Measurements from ENCODE around the gene STARD8.
"Not testable (repeated sequence)": the region's sequence is repeated elsewhere in the genome, so short reads cannot be mapped to it uniquely, and the experiment has no call there.

Gene STARD8, protein sequence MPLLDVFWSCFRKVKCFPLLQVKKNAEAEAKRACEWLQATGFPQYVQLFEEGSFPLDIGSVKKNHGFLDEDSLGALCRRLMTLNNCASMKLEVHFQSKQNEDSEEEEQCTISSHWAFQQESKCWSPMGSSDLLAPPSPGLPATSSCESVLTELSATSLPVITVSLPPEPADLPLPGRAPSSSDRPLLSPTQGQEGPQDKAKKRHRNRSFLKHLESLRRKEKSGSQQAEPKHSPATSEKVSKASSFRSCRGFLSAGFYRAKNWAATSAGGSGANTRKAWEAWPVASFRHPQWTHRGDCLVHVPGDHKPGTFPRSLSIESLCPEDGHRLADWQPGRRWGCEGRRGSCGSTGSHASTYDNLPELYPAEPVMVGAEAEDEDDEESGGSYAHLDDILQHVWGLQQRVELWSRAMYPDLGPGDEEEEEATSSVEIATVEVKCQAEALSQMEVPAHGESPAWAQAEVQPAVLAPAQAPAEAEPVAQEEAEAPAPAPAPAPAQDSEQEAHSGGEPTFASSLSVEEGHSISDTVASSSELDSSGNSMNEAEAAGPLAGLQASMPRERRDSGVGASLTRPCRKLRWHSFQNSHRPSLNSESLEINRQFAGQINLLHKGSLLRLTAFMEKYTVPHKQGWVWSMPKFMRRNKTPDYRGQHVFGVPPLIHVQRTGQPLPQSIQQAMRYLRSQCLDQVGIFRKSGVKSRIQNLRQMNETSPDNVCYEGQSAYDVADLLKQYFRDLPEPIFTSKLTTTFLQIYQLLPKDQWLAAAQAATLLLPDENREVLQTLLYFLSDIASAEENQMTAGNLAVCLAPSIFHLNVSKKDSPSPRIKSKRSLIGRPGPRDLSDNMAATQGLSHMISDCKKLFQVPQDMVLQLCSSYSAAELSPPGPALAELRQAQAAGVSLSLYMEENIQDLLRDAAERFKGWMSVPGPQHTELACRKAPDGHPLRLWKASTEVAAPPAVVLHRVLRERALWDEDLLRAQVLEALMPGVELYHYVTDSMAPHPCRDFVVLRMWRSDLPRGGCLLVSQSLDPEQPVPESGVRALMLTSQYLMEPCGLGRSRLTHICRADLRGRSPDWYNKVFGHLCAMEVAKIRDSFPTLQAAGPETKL

DNA sequence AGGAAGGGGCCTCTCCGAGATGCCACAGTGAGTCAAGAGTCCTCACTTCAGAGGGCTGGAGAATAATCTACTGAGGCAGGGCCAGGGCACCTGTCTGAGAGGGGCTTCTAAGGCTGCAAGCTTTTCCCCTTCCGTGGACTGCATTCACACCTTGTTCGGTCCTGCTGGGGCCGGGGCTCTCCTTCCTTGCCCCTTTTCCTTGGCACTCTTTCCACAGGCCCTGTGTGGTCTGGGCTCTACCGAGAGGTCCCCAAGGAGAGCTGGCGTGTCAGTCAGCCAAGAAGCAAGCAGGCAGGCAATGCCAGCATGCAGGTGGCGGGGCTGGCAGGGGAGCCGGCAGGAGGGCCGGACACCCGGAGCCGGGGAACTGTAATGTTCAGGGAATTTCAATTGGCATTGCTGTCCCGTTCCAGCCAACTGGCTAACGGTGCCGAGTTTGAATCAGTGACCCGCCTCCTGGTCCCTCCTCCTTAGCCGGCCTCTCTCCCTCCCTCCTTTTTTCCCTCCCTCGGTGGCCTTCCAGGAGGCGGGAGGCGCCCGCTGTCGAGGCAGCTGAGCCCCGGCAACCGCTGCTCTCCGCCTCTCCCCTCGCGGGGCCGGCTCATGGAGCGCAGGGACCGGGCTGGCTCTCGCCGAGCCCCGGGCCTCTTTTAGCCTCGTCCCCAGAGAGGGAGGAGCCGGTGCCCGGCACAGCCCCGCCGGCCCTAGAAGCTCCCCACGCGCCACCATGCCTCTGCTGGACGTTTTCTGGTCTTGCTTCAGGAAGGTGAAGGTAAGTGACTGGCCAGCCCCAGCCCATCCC is at the start of gene STARD8:
TSS of gene STARD8 (plus strand) at position 511 of the 802 bp plus-strand sequence. CDS start at position 728, 217 bp downstream.
- DNase-seq (ENCODE audit: low read depth in 3 of 3): no peak

DNA sequence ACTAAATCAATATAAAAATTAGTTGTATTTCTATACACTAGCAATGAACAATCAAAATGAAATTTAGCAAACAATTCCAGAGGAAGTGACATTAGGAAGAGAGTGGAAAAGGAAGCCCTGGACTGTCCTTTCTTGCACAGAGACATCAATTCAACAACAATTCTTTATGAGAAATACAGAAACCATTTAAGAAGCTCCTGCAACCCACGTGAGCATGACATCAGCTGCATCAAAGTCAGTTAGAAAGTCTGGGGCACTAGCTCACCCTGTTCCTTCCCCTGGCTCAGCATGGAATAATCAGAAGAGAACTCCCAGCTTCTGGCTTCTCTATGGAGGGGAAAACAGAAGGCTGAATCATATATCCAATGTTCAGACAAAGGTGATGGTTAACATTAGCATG is 48.6 kb upstream of the STARD8 start:
- no peak for DNase-seq (ENCODE audit: low read depth in 3 of 3)

DNA sequence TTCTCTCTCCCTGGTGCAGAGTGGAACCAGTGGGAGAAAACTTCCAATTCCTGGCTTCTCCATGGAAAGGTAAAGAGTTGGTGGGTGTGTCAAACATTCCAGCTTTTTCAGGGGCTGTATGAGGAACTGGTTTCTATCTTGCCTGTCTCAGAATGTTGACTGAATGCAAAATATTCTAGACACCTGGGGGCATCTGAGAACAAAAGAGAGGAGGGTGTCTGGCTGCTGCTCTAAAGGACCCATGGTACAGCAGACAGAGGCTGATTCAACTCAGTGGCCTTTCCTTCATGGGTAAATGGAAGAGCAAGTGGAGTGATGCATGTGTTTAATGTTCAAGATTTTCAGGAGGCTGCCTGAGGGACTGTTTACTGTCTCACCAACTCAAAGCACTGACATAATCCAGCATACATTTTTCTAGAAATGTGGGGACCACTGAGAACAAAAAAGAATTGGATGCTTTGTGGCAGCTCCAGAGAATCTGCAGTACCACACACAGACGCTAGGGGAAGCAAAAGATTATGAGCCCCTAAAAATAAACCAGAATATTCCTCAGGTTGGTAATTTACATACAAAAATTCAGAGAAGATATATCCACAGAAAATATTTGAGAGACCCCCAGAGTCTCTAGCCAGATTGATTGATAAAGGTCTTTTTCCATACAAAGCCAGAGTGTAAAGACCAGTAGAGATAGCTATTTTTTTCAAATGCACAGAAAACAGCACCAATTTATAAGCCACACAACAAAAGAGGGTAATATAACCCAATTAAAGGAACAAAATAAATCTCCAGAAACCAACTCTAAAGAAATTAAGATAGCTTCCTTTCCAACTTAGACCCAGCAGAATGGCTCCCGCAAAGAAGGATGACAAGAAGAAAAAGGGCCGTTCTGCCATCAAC is 48.0 kb upstream of the STARD8 start:
- peak in 1 of 3 donors; percentile 6 for DNase-seq (ENCODE audit: low read depth in 3 of 3)

DNA sequence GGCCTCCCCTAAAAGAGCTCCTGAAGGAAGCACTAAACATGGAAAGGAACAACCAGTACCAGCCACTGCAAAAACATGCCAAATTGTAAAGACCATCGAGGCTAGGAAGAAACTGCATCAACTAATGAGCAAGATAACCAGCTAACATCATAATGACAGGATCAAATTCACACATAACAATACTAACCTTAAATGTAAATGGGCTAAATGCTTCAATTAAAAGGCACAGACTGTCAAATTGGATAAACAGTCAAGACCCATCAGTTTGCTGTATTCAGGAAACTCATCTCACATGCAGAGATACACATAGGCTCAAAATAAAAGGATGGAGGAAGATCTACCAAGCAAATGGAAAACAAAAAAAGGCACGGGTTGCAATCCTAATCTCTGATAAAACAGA is 43.2 kb upstream of the STARD8 start:
- not testable (repeated sequence) for DNase-seq (ENCODE audit: low read depth in 3 of 3)

DNA sequence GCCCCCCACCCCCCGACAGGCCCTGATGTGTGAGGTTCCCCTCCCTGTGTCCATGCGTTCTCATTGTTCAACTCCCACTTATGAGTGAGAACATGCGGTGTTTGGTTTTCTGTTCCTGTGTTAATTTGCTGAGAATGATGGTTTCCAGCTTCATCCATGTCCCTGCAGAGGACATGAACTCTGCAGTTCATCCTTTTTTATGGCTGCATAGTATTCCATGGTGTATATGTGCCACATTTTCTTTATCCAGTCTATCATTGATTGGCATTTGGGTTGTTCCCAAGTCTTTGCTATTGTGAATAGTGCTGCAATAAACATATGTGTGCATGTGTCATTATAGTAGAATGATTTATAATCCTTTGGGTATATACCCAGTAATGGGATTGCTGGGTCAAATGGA is 32.7 kb upstream of the STARD8 start:
- not testable (repeated sequence) for DNase-seq (ENCODE audit: low read depth in 3 of 3)

DNA sequence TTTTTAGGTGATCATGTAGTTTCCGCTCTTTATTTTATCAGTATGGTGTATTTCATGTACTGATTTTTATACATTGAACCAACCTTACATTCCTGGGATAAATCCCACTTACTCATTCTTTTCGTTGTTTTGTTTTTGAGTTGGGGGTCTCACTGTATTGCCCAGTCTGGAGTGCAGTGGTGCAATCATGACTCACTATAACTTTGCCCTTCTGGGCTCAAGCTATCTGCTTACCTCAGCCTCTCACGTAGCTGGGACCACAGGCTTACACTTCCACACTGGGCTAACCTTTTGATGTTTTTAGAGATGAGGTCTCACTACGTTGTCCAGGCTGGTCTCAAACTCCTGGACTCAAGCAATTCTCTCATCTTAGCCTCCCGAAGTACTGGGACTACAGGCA is 19.5 kb upstream of the STARD8 start:
- no peak for DNase-seq (ENCODE audit: low read depth in 3 of 3)

DNA sequence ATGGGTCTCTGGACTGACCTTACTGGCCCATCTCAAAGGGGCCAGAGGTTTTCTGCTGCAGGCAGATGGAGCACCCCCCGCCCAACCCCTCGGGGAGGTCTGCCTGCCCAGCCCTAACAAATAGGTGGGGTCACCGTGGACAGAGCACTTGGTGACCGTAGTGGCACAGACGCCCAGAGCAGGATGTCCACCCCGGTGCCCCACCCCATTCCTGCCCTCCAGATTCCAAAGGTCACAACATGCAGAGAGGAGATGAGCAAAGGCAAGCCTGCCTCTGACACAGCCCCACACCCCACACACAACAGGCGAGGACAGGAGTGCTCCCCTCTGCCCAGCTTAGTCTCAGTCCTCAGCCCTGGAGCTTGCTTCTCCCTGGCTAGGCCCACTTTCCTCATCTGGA is 17.5 kb upstream of the STARD8 start:
- DNase-seq (ENCODE audit: low read depth in 3 of 3): not testable (repeated sequence)

DNA sequence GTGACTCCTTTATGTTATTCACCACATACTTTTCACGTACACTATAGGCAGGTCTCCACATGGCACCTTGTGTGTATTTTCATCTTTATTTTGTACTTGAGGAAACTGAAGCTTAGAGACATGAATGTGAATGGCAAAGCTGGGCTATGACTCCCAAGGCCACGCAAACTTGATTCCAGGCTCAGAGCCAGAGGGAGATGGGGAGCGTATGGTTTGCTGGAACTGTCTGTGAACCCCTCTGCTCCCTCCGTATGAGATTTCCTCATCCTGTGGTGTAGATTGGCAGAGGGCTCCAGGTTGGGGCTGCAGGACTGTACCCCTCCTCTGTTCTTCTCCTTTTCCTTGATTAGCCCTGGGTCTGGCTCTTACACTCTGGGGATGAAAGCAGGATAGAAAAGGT is 16.1 kb upstream of the STARD8 start:
- DNase-seq (ENCODE audit: low read depth in 3 of 3): no peak

DNA sequence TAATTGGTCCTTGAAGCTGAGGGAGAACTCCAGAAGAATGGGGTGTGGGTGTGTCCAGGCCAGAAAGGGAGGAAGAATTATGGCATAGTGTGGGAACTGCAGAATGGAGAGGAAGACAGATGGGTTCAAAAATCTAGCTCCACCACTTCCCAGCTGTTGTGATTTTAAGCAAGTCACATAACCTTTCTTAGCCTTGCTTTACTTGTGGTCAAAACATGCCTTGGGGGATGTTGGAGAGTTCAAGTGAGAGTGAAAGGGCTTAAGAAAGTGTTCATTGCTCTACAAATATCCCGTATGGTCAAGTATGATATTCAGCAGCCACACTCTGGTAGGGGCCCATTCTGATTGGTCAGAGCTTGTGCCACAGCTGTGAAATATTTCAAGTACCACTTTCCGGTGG is 15.0 kb upstream of the STARD8 start:
- DNase-seq (ENCODE audit: low read depth in 3 of 3): no peak

DNA sequence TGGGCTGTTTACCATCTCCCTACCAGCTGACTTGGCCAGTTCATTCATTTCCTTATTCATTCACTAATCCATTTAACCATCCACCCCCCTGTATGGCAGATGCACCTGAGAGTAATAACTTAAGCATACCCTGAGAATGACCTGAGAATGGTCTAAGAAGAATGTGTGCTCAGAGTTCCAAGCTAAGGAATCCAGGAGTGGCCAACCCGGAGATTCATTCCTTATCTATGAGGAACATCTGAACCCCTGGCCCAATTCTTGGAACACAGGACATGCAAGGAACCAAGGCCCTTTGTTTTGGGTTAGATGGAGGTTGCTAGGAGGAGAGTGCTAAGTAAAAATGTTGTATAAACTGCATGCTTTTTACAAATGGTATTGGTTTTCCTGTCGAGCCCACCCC is 13.5 kb upstream of the STARD8 start:
- no peak for DNase-seq (ENCODE audit: low read depth in 3 of 3)

DNA sequence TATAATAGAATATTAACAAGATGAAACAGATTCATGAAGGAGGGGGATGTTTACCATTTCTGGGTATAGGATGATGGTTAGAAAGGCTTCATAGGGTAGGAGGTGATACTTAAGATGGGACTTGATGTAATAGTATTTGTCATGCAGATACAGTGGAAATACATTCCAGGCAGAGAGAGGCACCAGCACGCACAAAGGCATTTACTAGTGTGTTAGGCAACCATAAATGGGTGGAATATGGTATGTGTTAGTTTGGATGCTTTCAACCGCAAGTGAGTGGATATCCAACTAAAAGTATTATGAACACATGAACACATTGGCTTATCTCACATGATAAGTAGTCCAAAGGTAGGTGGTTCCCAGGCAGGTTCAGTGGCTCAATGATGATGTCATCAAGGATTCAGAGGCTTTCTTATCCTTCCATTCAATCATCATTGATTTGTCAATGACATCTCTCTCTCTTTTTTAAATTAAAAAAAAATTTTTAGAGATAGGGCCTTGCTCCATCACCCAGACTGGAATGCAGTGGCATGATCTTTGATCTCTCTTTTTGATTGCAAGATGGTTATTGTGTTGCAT is 12.7 kb upstream of the STARD8 start:
- DNase-seq (ENCODE audit: low read depth in 3 of 3): no peak

DNA sequence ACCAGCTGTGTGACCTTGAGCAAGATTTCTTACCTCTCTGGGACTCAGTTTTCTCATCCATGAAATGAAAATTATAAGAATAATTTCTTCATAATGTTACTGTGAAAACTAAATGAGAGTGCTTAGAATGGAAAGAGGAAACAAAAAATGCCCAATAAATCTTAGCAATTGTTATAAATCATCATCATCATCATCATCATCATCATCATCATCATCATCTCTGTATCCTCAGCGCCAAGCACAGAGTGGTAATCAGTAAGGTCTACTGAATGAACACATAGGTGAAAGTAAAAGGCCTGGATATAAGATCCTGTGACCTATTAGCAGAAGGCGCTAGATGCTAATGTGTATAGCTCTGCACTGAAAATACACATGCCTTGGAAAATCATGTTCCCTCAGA is 6.8 kb upstream of the STARD8 start:
- DNase-seq (ENCODE audit: low read depth in 3 of 3): no peak

DNA sequence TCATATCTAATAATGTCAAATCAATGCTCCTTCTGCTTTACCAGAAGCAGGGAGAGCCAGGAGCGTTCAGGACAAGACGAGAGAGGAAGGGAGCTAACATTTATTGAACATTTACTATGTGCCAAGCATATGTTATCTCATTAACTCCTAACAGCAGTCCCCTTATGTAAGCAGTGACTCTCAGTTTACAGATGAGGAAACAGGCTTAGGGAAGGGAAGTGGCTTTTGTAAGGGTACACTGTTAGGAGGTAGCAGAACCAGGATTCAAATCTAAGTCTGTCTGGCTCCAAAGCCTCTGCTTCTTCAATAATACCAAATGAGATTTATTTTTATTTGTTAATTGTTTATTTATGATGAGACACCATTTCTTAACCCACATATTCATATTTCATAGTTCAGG is 2.6 kb upstream of the STARD8 start:
- DNase-seq (ENCODE audit: low read depth in 3 of 3): no peak

DNA sequence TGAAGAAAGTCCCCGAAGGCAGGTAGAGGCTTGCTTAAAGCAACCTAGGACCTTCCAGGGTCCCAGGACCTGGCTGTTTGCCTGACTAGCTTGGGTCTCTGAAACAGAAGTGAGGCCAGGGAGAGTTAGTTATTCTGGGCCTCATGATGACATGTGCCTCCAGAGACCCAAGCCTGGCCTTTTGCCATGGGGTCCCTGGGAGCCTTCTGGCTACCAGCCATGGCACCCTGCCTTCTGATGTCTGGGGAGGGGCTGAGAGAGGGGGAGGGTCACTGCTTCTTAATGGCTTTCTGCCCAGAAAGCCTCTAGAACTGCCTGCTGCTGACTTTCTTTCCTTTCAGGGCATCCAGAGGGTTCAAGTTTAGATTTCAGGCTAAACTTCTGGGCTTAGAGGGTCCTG is 1.0 kb upstream of the STARD8 start:
- no peak for DNase-seq (ENCODE audit: low read depth in 3 of 3)

DNA sequence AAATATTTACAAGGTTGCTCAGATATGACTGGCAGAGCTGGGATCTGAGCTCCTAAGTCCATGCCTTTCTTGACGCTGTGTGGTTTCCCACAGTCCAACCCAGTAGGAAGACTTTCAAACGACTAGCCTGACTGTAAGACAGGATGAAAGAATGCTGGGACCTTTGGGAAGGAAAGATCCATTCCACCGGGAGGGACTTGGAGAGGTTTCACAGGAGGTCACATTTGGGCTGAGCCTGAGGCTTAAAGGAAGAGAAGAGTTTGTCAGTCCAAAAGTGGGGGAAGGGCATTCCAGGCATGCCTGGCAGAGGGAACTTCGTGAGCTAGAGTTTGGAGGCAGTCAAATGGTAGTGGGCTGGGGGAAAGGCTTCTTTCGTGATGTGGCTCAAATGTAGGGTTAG is 1.5 kb downstream of the STARD8 start:
- no peak for DNase-seq (ENCODE audit: low read depth in 3 of 3)

DNA sequence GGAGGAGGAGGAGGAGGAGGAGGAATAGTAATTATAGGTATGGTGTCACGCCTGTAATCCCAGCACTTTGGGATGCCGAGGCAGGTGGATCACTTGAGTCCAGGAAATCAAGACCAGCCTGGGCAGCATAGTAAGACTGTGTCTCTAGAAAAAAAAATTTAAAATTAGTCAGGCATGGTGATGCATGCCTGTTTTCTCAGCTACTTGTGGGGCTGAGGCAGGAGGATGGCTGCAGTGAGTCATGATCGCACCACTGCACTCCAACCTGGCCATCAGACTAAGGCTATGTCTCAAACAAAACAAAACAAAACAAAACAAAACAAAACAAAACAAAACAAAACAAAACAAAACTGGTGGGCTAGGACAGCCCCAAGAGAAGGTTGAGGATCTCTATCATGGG is 3.0 kb downstream of the STARD8 start:
- no peak for DNase-seq (ENCODE audit: low read depth in 3 of 3)

DNA sequence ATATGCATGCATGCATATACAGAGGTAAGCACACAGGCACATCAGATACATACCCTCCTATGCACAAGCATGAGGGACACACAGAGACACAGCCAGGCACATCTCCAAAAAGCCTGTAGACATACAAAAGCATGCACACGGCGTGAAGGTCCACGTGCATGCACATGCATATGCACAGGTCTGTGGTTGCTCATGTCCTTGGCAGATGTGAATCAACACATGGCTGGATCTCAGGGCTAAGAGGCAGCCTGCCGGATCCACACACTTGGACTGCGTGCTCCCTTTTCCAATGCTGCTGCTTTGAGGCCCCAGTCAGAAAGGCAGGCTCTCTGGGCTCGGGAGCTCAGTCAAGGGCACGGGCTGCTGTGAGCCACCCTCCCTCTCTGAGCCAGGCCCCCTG is 3.6 kb downstream of the STARD8 start:
- DNase-seq (ENCODE audit: low read depth in 3 of 3): no peak

DNA sequence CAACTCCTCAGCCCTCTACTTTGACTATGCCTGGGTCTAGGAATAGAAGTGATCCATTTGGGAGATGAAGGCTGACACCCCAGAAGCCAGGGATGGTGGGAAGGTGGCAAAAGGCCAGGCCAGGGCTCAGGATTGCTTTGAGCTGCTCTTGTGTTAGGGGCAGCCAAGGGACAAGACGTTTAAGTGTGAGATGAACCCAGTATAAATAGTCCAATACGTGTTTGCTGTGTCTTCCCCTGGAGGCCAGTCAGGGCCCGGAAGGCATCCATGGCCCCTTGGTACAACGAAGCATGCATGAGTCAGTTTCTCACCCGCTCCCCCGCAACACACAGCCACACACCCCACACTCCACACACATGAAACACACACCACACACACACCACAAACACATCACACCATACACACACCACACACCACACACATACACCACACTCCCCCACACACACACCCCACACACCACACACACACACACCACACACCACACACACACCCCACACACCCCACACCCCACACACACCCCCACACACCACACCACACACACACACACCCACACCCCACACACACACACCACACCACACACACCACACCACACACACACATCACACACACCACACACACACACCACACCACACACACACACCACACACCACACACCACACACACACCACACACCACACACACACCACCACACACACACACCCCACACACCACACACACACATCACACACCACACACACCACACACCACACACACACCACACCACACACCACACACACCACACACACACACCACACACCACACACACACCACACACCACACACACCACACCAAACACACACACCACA is 5.1 kb downstream of the STARD8 start:
- DNase-seq (ENCODE audit: low read depth in 3 of 3): no peak

DNA sequence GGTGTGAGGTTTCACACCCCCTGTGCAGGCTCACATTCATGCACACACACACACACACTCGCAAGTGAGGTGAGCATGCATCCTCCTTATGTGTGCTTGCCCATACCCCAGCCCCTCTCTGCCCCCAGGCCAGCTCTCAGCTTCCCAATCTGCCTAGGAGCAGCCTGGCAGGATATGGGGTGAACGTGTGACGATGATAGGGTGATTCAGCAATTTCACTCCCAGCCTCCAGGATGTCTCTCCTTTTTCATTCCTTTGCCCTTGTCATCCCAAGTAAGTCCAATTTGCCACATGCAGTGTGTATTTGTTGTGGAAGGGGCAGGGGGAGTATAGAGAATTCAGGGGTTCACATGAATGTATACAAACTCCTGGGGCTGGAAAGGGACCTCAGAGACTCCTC is 7.2 kb downstream of the STARD8 start:
- DNase-seq (ENCODE audit: low read depth in 3 of 3): no peak
